Activated gamma-delta T cell treated with Interleukin-2 at 50 U/mL for 16 hours (primary cell): ENCODE results near the gene PLIN5.

ENCODE experiments used
- DNase-seq: peaks from one replicate; pipeline ENCODE4 v3.0.0-alpha.2; 2020

Gene PLIN5

GRCh38 chr19:4503825-4504170 is 31.2 kb downstream of the PLIN5 start:
- no peak for DNase-seq

GRCh38 chr19:4503132-4503824 is 31.7 kb downstream of the PLIN5 start:
- DNase-seq: no peak

- DNase-seq: no peak
These were observed 32.5 kb downstream of the PLIN5 start for GRCh38 chr19:4502282-4503131.

- DNase-seq: no peak
These were observed 33.3 kb downstream of the PLIN5 start for GRCh38 chr19:4501691-4502090.

GRCh38 chr19:4500841-4501591 is 34.0 kb downstream of the PLIN5 start:
- no peak for DNase-seq

GRCh38 chr19:4499855-4500254 is 35.2 kb downstream of the PLIN5 start:
- no peak for DNase-seq

GRCh38 chr19:4499318-4499717 is 35.7 kb downstream of the PLIN5 start:
- DNase-seq: no peak

- DNase-seq: no peak
These were observed 36.3 kb downstream of the PLIN5 start for GRCh38 chr19:4498694-4499093.

- no peak for DNase-seq
These were observed 37.1 kb downstream of the PLIN5 start for GRCh38 chr19:4497770-4498389.

GRCh38 chr19:4496304-4496703 is 38.7 kb downstream of the PLIN5 start:
- no peak for DNase-seq

GRCh38 chr19:4495471-4495870 is 39.6 kb downstream of the PLIN5 start:
- no peak for DNase-seq

GRCh38 chr19:4494691-4495064 is 40.3 kb downstream of the PLIN5 start:
- no peak for DNase-seq

GRCh38 chr19:4493929-4494690 is 40.9 kb downstream of the PLIN5 start:
- DNase-seq: no peak

- no peak for DNase-seq
These were observed 41.7 kb downstream of the PLIN5 start for GRCh38 chr19:4493104-4493928.

GRCh38 chr19:4492337-4493103 is 42.5 kb downstream of the PLIN5 start:
- DNase-seq: no peak

- no peak for DNase-seq
These were observed 43.6 kb downstream of the PLIN5 start for GRCh38 chr19:4491446-4491845.

GRCh38 chr19:4488496-4488895 is 46.5 kb downstream of the PLIN5 start:
- no peak for DNase-seq

- DNase-seq: no peak
These were observed 47.5 kb downstream of the PLIN5 start for GRCh38 chr19:4487572-4487971.

- no peak for DNase-seq
These were observed 51.6 kb downstream of the PLIN5 start for GRCh38 chr19:4483385-4483784.

- no peak for DNase-seq
These were observed 52.2 kb downstream of the PLIN5 start for GRCh38 chr19:4482721-4483364.
